Neural cell (in vitro differentiated cells): Measurements from ENCODE around the gene MDGA2. TPM values are rescaled to one million over a fixed set of nuclear protein-coding genes. Genes with fewer than 3 reads are reported as not detected.

ENCODE experiments used
- H2AFZ ChIP-seq: fragments of 200-600, 300-800 bp; sonication (generic), shearing (Covaris generic); 2 replicates; pipeline ENCODE4 v1.6.0; 2014; ENCODE audit warnings: low read depth, mild to moderate bottlenecking, antibody characterized with exemption, low read length, moderate library complexity
- H3F3A ChIP-seq: fragments of 200-600 bp; shearing (Covaris generic); 2 replicates; pipeline ENCODE4 v1.6.1; 2016; ENCODE audit warnings: mild to moderate bottlenecking, moderate library complexity, mixed read lengths, antibody characterized with exemption, low read length; ENCODE audit not compliant: insufficient read depth, poor library complexity, severe bottlenecking
- H3K27ac ChIP-seq: fragments of 200-600, 300-800 bp; sonication (generic), shearing (Covaris generic); 2 replicates; pipeline ENCODE4 v1.5.1; 2014; ENCODE audit warnings: mild to moderate bottlenecking, low read length, moderate library complexity
- H3K27me3 ChIP-seq: fragments of 300-800, 200-600 bp; sonication (generic), shearing (Covaris generic); 2 replicates; pipeline ENCODE4 v1.6.0; 2014; ENCODE audit warnings: mild to moderate bottlenecking, low read depth, low read length, moderate library complexity; ENCODE audit not compliant: insufficient read depth
- H3K36me3 ChIP-seq: fragments of 300-800, 200-600 bp; sonication (generic), shearing (Covaris generic); 2 replicates; pipeline ENCODE4 v1.5.1; 2014; ENCODE audit warnings: mild to moderate bottlenecking, antibody characterized with exemption, low read length, moderate library complexity; ENCODE audit not compliant: insufficient read depth
- H3K4me2 ChIP-seq: fragments of 300-800, 200-600 bp; sonication (generic), shearing (Covaris generic); 2 replicates; pipeline ENCODE4 v1.6.0; 2014; ENCODE audit warnings: mild to moderate bottlenecking, low read length
- H3K4me3 ChIP-seq: fragments of 300-800, 200-600 bp; sonication (generic), shearing (Covaris generic); 2 replicates; pipeline ENCODE4 v1.5.1; 2014; ENCODE audit warnings: mild to moderate bottlenecking, low read length, moderate library complexity
- H3K79me2 ChIP-seq: fragments of 200-600 bp; shearing (Covaris generic); replicated peaks from 2 replicates; pipeline ENCODE4 v1.6.0; 2014; ENCODE audit warnings: mild to moderate bottlenecking, low read length, moderate library complexity; ENCODE audit not compliant: insufficient read depth
- H3K9ac ChIP-seq: fragments of 300-800, 200-600 bp; sonication (generic), shearing (Covaris generic); 2 replicates; pipeline ENCODE4 v1.6.1; 2016; ENCODE audit warnings: mild to moderate bottlenecking, low read length, mixed read lengths
- H3K9me2 ChIP-seq: fragments of 200-600 bp; shearing (Covaris generic); 2 replicates; pipeline ENCODE4 v1.6.1; 2016; ENCODE audit warnings: mild to moderate bottlenecking, low read length, mixed read lengths; ENCODE audit not compliant: insufficient read depth
- H3K9me3 ChIP-seq: fragments of 200-600, 300-800 bp; sonication (generic), shearing (Covaris generic); 2 replicates; pipeline ENCODE4 v1.6.1; 2016; ENCODE audit warnings: mild to moderate bottlenecking, mixed run types, low read length, moderate library complexity, mixed read lengths
- H4K20me1 ChIP-seq: fragments of 200-600 bp; shearing (Covaris generic); 2 replicates; pipeline ENCODE4 v1.6.1; 2016; ENCODE audit warnings: mild to moderate bottlenecking, mixed run types; ENCODE audit not compliant: insufficient read depth
- CTCF ChIP-seq: fragments of 450-650 bp; IDR thresholded peaks from 2 replicates; pipeline ENCODE4 v1.5.1; 2014; ENCODE audit warnings: antibody characterized with exemption, mild to moderate bottlenecking, moderate library complexity; ENCODE audit not compliant: poor library complexity, severe bottlenecking
- EP300 ChIP-seq: fragments of 450-650 bp; conservative IDR thresholded peaks from 2 replicates; pipeline ENCODE4 v1.6.1; 2014; ENCODE audit warnings: antibody characterized with exemption, mild to moderate bottlenecking, moderate library complexity; ENCODE audit not compliant: poor library complexity, severe bottlenecking
- EZH2 ChIP-seq: fragments of 200-600, 300-800 bp; shearing (Covaris generic), sonication (generic); IDR thresholded peaks from 2 replicates; pipeline ENCODE4 v1.6.1; 2014; ENCODE audit warnings: antibody characterized with exemption, low read length, borderline replicate concordance, mild to moderate bottlenecking; ENCODE audit not compliant: insufficient read depth, poor library complexity, severe bottlenecking
- MXI1 ChIP-seq: fragments of 450-650 bp; conservative IDR thresholded peaks from 2 replicates; pipeline ENCODE4 v1.6.1; 2014; ENCODE audit warnings: antibody characterized with exemption, mild to moderate bottlenecking; ENCODE audit not compliant: poor library complexity, severe bottlenecking
- POLR2AphosphoS5 ChIP-seq: IDR thresholded peaks from 2 replicates; pipeline ENCODE4 v1.6.1; 2012
- RAD21 ChIP-seq: fragments of 450-650 bp; conservative IDR thresholded peaks from 2 replicates; pipeline ENCODE4 v1.6.1; 2014; ENCODE audit warnings: antibody characterized with exemption, mild to moderate bottlenecking, moderate library complexity
- REST ChIP-seq: IDR thresholded peaks from 2 replicates; pipeline ENCODE4 v1.6.1; 2012; ENCODE audit warnings: borderline replicate concordance
- SMC3 ChIP-seq: fragments of 450-650 bp; conservative IDR thresholded peaks from 2 replicates; pipeline ENCODE4 v1.6.1; 2014; ENCODE audit warnings: antibody characterized with exemption, mild to moderate bottlenecking, moderate library complexity; ENCODE audit not compliant: poor library complexity
- TAF1 ChIP-seq: IDR thresholded peaks from 2 replicates; pipeline ENCODE4 v1.6.1; 2012; ENCODE audit warnings: low read depth
- polyA plus RNA-seq: library from polyadenylated mRNA; depleted of rRNA; stranded (reverse); fragments of >200 nt; gene quantifications from 2 replicates; pipeline ENCODE4 v1.2.3, GENCODE V29; 2014

Gene MDGA2
- polyA plus RNA-seq, 1 donor from 2014 or later, result 3.8 TPM

GRCh38 chr14:47102472-47102871, 572.9 kb downstream of the MDGA2 start:
- H3K27ac ChIP-seq, result no peak overlapping the region
- no peaks in the 10 kb centered on the region for H3F3A ChIP-seq
- no peak overlapping the region for H2AFZ ChIP-seq
- H3K36me3 ChIP-seq, result no peaks in the 10 kb centered on the region
- H3K9me3 ChIP-seq, result no peaks in the 10 kb centered on the region
- TF ChIP-seq REST (no peak), TAF1 (no peak), POLR2AphosphoS5 (no peak), MXI1 (no peak), SMC3 (no peak), RAD21 (no peak), EZH2 (no peak), EP300 (no peak), CTCF (no peak)
- no peak overlapping the region for H3K9ac ChIP-seq
- no peaks in the 10 kb centered on the region for H3K27me3 ChIP-seq
- H3K4me3 ChIP-seq, result no peak overlapping the region
- no peaks in the 10 kb centered on the region for H3K79me2 ChIP-seq
- no peaks in the 10 kb centered on the region for H3K9me2 ChIP-seq
- no peaks in the 10 kb centered on the region for H4K20me1 ChIP-seq
- no peak overlapping the region for H3K4me2 ChIP-seq

DNA sequence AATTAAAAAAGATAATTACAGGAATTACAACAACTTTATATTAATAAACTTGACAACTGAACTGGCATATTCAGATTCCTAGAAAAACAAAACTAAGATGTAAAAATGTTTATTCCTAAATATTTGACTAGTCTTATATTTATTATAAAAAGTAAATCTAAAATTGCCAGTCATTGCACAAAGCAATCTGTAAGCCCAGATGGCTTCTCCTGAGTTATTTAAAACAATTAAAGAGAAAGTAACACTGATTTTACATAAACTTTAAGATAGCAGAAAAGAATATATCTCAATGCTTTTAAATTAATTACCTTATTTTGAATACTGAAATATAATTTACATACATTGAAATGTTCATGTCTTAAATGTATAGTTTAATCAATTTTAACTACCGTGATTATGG, 589.7 kb downstream of the MDGA2 start:
- no peak overlapping the region for H2AFZ ChIP-seq
- H3K4me3 ChIP-seq, result no peak overlapping the region
- no peaks in the 10 kb centered on the region for H3K27me3 ChIP-seq
- no peaks in the 10 kb centered on the region for H4K20me1 ChIP-seq
- H3K4me2 ChIP-seq, result no peak overlapping the region
- H3K27ac ChIP-seq, result no peak overlapping the region
- H3K9me3 ChIP-seq, result no peaks in the 10 kb centered on the region
- no peaks in the 10 kb centered on the region for H3K9me2 ChIP-seq
- no peaks in the 10 kb centered on the region for H3K36me3 ChIP-seq
- TF ChIP-seq RAD21, result no peak
- no peak for TF ChIP-seq EZH2
- TF ChIP-seq SMC3, result no peak
- H3K79me2 ChIP-seq, result no peaks in the 10 kb centered on the region
- no peaks in the 10 kb centered on the region for H3F3A ChIP-seq
- no peak overlapping the region for H3K9ac ChIP-seq

DNA sequence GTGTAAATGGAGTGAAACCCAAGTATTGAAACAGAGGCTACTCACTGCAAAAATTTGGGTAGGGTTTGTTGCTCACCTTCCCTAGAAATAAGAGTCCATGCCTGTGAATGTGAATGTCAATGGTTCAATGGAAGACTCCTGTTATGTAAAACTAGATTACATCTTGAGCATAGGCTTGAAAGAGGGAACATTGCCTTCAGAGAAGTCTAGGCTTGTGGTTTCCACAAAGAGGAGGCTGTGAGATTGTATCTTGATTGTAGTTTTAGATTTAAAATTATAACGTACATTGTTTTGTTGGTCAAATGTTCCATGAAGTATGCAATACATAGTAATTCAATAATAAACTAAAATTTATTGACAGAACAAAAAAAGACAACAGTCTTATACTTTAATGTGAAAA, 610.1 kb downstream of the MDGA2 start:
- no peaks in the 10 kb centered on the region for H3K36me3 ChIP-seq
- no peak overlapping the region for H3K9ac ChIP-seq
- no peaks in the 10 kb centered on the region for H3K27me3 ChIP-seq
- no peaks in the 10 kb centered on the region for H4K20me1 ChIP-seq
- H3K9me2 ChIP-seq, result no peaks in the 10 kb centered on the region
- no peaks in the 10 kb centered on the region for H3F3A ChIP-seq
- TF ChIP-seq POLR2AphosphoS5 (no peak), REST (no peak), TAF1 (no peak), SMC3 (no peak), MXI1 (no peak), EP300 (no peak), EZH2 (no peak), RAD21 (no peak), CTCF (no peak)
- no peaks in the 10 kb centered on the region for H3K79me2 ChIP-seq
- no peak overlapping the region for H3K27ac ChIP-seq
- no peak overlapping the region for H2AFZ ChIP-seq
- H3K9me3 ChIP-seq, result no peaks in the 10 kb centered on the region
- H3K4me2 ChIP-seq, result no peak overlapping the region
- no peak overlapping the region for H3K4me3 ChIP-seq
